HepG2 (cell line): Measurements from ENCODE around the gene DQX1. TPM values are rescaled to one million over a fixed set of nuclear protein-coding genes. Genes with fewer than 3 reads are reported as not detected.

ENCODE experiments used
- ARID2 ChIP-seq: sonication (generic); formaldehyde crosslinking; IDR thresholded peaks from 2 replicates; pipeline ENCODE4 v1.8.1; 2022; ENCODE audit warnings: mild to moderate bottlenecking, missing genetic modification reagents, borderline replicate concordance
- HDAC2 ChIP-seq: sonication (generic); formaldehyde crosslinking; IDR thresholded peaks from 2 replicates; pipeline ENCODE4 v1.4.0; 2020; ENCODE audit warnings: missing genetic modification reagents
- KAT2B ChIP-seq: fragments of 150-350 bp; IDR thresholded peaks from 2 replicates; pipeline ENCODE4 v1.6.1; 2014; ENCODE audit warnings: low read depth, low read length, borderline replicate concordance
- MTF2 ChIP-seq: sonication (generic); formaldehyde crosslinking; IDR thresholded peaks from 2 replicates; pipeline ENCODE4 v1.5.0; 2020; ENCODE audit warnings: missing genetic modification reagents, borderline replicate concordance
- PRPF4 ChIP-seq: fragments of 200-400 bp; formaldehyde crosslinking; IDR thresholded peaks from 2 replicates; pipeline ENCODE4 v1.6.1; 2016; ENCODE audit warnings: low read length, low read depth; ENCODE audit not compliant: poor library complexity, severe bottlenecking
- STAG1 ChIP-seq: sonication (generic); formaldehyde crosslinking; IDR thresholded peaks from 2 replicates; pipeline ENCODE4 v1.4.0; 2020; ENCODE audit warnings: missing genetic modification reagents
- ZNF260 ChIP-seq: sonication (generic); formaldehyde crosslinking; IDR thresholded peaks from 2 replicates; pipeline ENCODE4 v1.4.0; 2020; ENCODE audit warnings: missing genetic modification reagents, low read depth, mild to moderate bottlenecking, borderline replicate concordance
- ZNF446 ChIP-seq: sonication (generic); formaldehyde crosslinking; IDR thresholded peaks from 2 replicates; pipeline ENCODE4 v1.5.0; 2020; ENCODE audit warnings: mild to moderate bottlenecking, missing genetic modification reagents
- ZNF484 ChIP-seq: sonication (generic); formaldehyde crosslinking; IDR thresholded peaks from 2 replicates; pipeline ENCODE4 v1.5.1; 2020; ENCODE audit warnings: mild to moderate bottlenecking, low read depth, missing genetic modification reagents, borderline replicate concordance
- ZNF510 ChIP-seq: sonication (generic); formaldehyde crosslinking; IDR thresholded peaks from 2 replicates; pipeline ENCODE4 v1.4.0; 2020; ENCODE audit warnings: low read depth, mild to moderate bottlenecking, missing genetic modification reagents
- ZNF660 ChIP-seq: sonication (generic); formaldehyde crosslinking; IDR thresholded peaks from 2 replicates; pipeline ENCODE4 v1.5.1; 2020; ENCODE audit warnings: mild to moderate bottlenecking, low read depth, missing genetic modification reagents, borderline replicate concordance
- ZNF776 ChIP-seq: sonication (generic); formaldehyde crosslinking; IDR thresholded peaks from 2 replicates; pipeline ENCODE4 v1.4.0; 2020; ENCODE audit warnings: mild to moderate bottlenecking, missing genetic modification reagents
- polyA plus RNA-seq, 8 experiments: library from polyadenylated mRNA; depleted of rRNA in 3 of 8; stranded (reverse) in 7 of 8; unstranded in 1 of 8; fragments of >200 nt; fragmentation: Illumina TruSeq in 4 of 8; extraction: Trizol in 4 of 8; gene quantifications; 2 replicates each; pipeline versions ENCODE4 v1.2.1 to v1.2.3, GENCODE V29; 2011 to 2016; ENCODE audit warnings: low read depth in 4 of 8, missing spikeins in 1 of 8, mixed read lengths in 1 of 8; ENCODE audit not compliant: insufficient read depth in 1 of 8
- total RNA-seq, 5 experiments: library from RNA; depleted of rRNA; stranded (reverse); fragments of >200 nt; fragmentation: Illumina TruSeq; extraction: Trizol; gene quantifications; 2 replicates each; pipeline ENCODE4 v1.2.3, GENCODE V29; 2016; ENCODE audit warnings: low read depth in 1 of 5
- TF ChIP-seq, protein P1 (sequence below): IDR thresholded peaks from 2 replicates; pipeline ENCODE4 v1.4.0; 2020; ENCODE audit warnings: mild to moderate bottlenecking, missing genetic modification reagents
- TF ChIP-seq, protein P2 (sequence below): fragments of 450-650 bp; IDR thresholded peaks from 2 replicates; pipeline ENCODE4 v1.6.1; 2017; ENCODE audit warnings: mild to moderate bottlenecking

Gene DQX1
- total and polyA plus RNA-seq, 2 of the 13 experiments (the other 11 are each of a cell fraction or from before 2014, with no cell fraction given), result 27.6 to 89.8 TPM

DNA sequence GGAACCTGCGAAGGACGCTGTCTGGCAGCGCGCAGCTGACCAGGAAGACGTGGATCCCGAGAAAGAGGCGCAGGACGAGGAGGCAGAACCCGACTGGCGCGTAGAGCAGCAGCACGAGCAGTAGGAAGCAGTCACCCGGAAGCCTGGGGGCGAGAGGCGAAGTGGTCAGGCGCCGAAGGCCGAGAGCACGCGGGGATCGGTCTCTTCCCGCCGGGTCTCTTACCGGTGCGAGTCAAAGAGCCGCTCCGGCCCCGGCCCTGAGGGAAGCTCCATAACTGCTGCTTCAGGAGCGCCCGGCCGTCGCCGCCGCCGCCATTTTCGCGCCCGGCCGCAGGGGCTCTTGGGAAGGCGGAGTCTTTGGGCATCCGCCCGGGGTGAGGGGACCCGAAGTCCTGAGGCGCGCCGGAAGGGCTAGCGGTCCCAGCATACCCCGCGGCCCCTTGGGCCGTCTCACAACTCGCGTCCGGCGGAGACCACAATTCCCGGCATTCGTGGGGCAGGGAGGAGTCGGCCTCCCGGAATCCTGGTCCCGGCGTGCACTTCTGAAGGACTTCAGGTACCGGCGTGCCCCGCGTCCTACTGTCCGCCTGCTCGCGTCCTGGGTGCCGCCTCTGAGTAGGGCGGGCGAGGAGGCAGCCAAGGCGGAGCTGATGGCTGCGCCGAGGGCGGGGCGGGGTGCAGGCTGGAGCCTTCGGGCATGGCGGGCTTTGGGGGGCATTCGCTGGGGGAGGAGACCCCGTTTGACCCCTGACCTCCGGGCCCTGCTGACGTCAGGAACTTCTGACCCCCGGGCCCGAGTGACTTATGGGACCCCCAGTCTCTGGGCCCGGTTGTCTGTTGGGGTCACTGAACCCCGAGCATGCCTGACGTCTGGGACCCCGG lies 3.6 kb upstream of the DQX1 start, which contains the start of the genes AUP1 and HTRA2 (continued):
- TF ChIP-seq ZNF484 (CRISPR knock-in tag) (no peak), ZNF260 (CRISPR knock-in tag) (no peak), ZNF776 (peak; percentile 64; the same call in 1 of the 2 replicates), KAT2B (no peak), PRPF4 (no peak), ZNF510 (CRISPR knock-in tag) (peak; percentile 91; the same call in 1 of the 2 replicates), ARID2 (CRISPR knock-in tag) (peak; percentile 71; the same call in 1 of the 2 replicates), STAG1 (CRISPR knock-in tag) (peak; percentile 19), ZNF660 (CRISPR knock-in tag) (peak; percentile 21; the same call in 1 of the 2 replicates), ZNF446 (CRISPR knock-in tag) (no peak), HDAC2 (CRISPR knock-in tag) (peak; percentile 29), MTF2 (CRISPR knock-in tag) (no peak)
- TF ChIP-seq, protein P1, sequence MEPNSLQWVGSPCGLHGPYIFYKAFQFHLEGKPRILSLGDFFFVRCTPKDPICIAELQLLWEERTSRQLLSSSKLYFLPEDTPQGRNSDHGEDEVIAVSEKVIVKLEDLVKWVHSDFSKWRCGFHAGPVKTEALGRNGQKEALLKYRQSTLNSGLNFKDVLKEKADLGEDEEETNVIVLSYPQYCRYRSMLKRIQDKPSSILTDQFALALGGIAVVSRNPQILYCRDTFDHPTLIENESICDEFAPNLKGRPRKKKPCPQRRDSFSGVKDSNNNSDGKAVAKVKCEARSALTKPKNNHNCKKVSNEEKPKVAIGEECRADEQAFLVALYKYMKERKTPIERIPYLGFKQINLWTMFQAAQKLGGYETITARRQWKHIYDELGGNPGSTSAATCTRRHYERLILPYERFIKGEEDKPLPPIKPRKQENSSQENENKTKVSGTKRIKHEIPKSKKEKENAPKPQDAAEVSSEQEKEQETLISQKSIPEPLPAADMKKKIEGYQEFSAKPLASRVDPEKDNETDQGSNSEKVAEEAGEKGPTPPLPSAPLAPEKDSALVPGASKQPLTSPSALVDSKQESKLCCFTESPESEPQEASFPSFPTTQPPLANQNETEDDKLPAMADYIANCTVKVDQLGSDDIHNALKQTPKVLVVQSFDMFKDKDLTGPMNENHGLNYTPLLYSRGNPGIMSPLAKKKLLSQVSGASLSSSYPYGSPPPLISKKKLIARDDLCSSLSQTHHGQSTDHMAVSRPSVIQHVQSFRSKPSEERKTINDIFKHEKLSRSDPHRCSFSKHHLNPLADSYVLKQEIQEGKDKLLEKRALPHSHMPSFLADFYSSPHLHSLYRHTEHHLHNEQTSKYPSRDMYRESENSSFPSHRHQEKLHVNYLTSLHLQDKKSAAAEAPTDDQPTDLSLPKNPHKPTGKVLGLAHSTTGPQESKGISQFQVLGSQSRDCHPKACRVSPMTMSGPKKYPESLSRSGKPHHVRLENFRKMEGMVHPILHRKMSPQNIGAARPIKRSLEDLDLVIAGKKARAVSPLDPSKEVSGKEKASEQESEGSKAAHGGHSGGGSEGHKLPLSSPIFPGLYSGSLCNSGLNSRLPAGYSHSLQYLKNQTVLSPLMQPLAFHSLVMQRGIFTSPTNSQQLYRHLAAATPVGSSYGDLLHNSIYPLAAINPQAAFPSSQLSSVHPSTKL (CRISPR knock-in tag), result peak; percentile 56; the same call in 1 of the 2 replicates
- TF ChIP-seq, protein P2, sequence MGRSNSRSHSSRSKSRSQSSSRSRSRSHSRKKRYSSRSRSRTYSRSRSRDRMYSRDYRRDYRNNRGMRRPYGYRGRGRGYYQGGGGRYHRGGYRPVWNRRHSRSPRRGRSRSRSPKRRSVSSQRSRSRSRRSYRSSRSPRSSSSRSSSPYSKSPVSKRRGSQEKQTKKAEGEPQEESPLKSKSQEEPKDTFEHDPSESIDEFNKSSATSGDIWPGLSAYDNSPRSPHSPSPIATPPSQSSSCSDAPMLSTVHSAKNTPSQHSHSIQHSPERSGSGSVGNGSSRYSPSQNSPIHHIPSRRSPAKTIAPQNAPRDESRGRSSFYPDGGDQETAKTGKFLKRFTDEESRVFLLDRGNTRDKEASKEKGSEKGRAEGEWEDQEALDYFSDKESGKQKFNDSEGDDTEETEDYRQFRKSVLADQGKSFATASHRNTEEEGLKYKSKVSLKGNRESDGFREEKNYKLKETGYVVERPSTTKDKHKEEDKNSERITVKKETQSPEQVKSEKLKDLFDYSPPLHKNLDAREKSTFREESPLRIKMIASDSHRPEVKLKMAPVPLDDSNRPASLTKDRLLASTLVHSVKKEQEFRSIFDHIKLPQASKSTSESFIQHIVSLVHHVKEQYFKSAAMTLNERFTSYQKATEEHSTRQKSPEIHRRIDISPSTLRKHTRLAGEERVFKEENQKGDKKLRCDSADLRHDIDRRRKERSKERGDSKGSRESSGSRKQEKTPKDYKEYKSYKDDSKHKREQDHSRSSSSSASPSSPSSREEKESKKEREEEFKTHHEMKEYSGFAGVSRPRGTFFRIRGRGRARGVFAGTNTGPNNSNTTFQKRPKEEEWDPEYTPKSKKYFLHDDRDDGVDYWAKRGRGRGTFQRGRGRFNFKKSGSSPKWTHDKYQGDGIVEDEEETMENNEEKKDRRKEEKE, result no peak
